Measurements from ENCODE around the gene RBP3. TPM values are rescaled to one million over a fixed set of nuclear protein-coding genes. Genes with fewer than 3 reads are reported as not detected.

The RBP3 gene
- polyA plus RNA-seq, 1 donor, result 0.12 TPM

DNA sequence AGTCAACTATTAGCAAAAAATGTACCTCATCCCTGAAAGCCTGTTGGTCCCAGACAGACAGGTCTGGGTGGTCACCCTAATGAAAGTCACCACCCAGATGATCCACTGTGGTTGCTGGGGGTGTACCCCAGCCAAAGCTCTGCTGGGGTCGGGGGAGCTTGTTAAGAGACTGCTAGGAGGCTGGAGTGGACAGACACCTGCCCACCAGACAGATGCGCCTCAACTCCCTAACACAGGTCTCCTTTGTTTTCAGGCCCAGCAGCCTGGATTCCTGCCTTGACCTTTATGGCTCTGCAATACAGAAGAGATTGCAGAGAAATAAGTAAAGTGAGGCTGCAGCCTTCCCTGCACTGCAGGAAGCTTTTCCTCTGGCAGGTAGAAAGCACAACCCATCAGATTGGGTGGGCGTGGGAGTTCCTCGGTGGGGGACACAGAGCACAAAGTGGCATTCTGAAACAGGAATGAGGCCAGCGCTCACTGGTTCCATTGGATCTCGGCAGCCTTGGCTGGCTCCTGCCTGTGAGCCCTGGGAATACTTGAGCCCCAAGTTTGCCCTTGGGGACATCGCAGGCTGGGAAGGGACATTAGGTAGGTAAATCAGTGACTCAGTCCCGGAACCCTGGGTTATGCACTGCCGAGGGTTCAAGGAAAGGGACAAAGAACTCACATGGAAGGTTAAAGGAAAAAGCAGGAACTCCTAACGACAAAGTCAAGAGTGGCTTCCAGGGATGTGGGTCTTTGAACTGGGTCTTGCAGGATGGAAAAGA lies 53.9 kb downstream of the RBP3 start:
- DNase-seq, result no peak

DNA sequence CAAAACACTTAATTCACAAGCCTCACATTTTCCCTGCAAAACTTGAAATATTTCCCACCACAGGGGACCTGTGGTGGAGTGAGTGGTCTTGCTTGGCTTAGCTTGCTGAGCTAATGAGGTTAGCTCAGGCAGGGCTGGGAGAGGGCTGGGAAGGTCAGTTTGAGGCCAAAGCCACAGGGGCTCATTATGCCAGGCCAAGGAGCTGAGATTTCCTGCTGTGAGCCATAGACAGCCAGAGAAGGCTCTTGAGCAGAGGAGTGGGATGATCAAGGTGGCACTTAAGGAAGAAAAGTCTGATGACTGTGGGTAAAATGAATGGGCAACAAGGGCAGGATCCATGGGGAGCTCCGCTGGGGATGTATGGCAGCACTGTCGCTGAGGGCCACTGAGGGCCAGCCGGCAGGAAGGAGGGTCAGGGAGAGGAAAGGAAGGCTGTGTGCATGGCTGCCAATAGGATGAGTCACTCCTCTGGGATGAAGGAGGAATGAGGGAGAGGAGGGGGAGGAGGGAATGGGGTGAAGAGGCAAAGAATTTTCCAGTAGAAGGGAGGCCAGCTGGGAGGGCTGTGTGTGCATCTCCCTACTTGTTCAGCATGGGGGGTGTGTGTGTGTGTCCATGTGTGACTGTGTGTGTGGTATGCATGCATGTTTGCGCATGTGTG lies 54.6 kb downstream of the RBP3 start:
- DNase-seq, result peak; percentile 71

- DNase-seq, result no peak
Observed at GRCh38 chr10:47403446-47404318, 55.5 kb downstream of the RBP3 start.

- DNase-seq, result no peak
Observed at GRCh38 chr10:47404446-47404845, 56.3 kb downstream of the RBP3 start.

- DNase-seq, result no peak
Observed at GRCh38 chr10:47404937-47405336, 56.8 kb downstream of the RBP3 start.

DNA sequence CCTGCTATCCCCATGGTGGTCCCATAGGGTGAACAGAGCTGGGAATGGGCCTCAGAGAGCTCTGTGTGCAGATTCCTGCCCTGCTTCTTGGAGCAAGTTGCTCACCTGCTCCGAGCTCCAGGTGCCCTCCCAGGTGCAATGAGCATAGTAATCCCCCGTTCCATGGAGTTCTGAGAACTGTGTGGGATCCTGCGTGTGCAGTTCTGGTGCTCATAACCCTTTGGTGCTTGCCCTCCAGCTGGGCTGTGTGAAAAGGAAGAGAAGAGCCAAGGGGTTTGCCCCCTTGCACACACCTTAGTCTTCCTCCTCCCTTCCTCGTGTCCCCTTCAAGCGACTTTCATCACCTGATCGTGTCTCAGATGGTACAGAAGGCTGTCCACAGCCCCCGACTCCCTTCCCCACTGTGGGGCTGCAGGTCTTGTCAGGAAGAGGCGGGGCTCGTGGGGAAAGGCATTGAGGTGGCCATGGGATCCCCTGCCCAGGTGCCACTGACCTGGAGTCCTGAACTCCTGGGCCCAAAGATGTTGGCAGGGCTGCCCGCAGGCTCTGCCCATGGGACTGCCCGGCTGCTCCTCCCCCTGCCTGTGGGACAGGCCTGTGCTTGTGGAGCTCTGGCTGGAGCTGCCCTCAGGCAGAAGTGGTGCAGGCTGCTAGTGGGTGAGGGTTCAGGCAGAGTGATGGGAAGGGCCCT lies 57.8 kb downstream of the RBP3 start:
- no peak for DNase-seq

- no peak for DNase-seq
Observed at GRCh38 chr10:47406548-47406869, 58.3 kb downstream of the RBP3 start.

- no peak for DNase-seq
Observed at GRCh38 chr10:47406870-47407691, 58.9 kb downstream of the RBP3 start.

Other genes starting within 250 kb of the RBP3 start
- gene GDF10, start 48.2 kb upstream of the RBP3 start, polyA plus RNA-seq (ENCODE audit: insufficient read length), result 0.41 TPM
- not detected for gene GDF2, start 25.9 kb upstream of the RBP3 start, polyA plus RNA-seq (ENCODE audit: insufficient read length)
- 3.6 TPM for gene ZNF488, start 35.9 kb downstream of the RBP3 start, polyA plus RNA-seq (ENCODE audit: insufficient read length)
- gene ANXA8, start 135.8 kb downstream of the RBP3 start, polyA plus RNA-seq (ENCODE audit: insufficient read length), result not detected
- gene FAM25G, start 143.3 kb downstream of the RBP3 start, polyA plus RNA-seq (ENCODE audit: insufficient read length), result not detected
- 10.9 TPM for gene AGAP9, start 175.3 kb downstream of the RBP3 start, polyA plus RNA-seq (ENCODE audit: insufficient read length)